Measurements from ENCODE around the gene TMEM134.
"Not testable (repeated sequence)": the region's sequence is repeated elsewhere in the genome, so short reads cannot be mapped to it uniquely, and the experiment has no call there.

TMEM134 gene, protein sequence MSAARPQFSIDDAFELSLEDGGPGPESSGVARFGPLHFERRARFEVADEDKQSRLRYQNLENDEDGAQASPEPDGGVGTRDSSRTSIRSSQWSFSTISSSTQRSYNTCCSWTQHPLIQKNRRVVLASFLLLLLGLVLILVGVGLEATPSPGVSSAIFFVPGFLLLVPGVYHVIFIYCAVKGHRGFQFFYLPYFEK

GRCh38 chr11:67468759-67469507 lies at the start of gene TMEM134:
Gene TMEM134 (minus strand): TSS chr11:67469251. CDS start chr11:67469192, 59 bp downstream.
- peak; percentile 93 for DNase-seq

DNA sequence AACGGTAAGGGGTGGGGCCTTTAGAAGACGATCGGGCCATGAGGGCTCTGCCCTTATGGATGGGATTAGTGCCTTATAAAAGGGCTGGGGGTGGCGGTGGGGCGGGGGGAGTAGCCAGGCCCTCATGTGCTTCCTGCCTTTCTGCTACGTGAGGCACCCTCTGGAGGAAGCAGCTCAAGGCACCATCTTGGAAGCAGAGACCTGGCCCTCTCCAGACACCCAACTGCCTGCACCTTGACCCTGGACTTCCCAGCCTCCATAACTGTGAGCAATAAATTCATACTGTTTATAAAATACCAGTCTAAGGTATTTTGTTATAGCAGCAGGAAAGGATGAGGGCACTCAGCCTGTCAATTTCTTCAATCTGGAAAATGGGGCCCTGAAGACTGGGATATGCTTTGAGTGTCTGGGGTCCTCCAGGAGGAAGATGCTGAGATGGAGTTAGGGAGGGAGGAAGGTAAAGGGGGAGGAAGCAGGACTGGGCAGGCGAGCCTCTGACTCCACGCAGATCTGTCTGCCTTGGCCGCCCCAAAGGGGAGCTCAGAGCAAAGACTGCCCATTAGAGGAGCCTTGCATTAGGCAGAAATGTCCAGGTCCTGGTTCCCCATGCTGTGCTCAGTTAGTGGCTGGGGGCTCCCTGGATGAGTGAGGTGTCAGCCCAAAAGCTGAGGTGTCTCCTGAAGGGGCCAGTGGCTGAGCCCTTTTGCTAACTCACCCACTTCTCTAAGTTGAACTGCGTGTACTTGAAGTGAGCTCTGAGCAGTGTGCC lies 48.9 kb upstream of the TMEM134 start:
- no peak for DNase-seq

- DNase-seq = no peak
Observed at GRCh38 chr11:67516806-67517205, 47.8 kb upstream of the TMEM134 start.

- DNase-seq = no peak
Observed at GRCh38 chr11:67514116-67514515, 45.1 kb upstream of the TMEM134 start.

- DNase-seq = not testable (repeated sequence)
Observed at GRCh38 chr11:67511558-67511957, 42.5 kb upstream of the TMEM134 start.

DNA sequence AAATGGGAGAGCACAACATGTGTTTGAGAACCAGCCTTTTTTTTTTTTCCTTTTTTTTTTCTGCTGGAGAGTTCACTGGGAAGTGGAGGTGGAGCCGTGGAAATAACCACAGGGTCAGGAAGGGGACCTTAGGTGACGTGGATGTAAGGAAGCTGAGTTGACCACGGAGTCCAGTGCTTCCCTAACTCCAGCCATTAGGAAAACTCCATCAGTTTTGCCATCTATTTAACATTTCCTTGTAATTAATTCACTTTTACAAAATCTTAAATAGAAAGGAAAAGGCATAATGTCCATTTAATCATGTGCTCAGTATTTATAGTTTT lies 40.9 kb upstream of the TMEM134 start:
- no peak for DNase-seq

GRCh38 chr11:67508486-67509121 lies 39.6 kb upstream of the TMEM134 start:
- DNase-seq = peak; percentile 98

DNA sequence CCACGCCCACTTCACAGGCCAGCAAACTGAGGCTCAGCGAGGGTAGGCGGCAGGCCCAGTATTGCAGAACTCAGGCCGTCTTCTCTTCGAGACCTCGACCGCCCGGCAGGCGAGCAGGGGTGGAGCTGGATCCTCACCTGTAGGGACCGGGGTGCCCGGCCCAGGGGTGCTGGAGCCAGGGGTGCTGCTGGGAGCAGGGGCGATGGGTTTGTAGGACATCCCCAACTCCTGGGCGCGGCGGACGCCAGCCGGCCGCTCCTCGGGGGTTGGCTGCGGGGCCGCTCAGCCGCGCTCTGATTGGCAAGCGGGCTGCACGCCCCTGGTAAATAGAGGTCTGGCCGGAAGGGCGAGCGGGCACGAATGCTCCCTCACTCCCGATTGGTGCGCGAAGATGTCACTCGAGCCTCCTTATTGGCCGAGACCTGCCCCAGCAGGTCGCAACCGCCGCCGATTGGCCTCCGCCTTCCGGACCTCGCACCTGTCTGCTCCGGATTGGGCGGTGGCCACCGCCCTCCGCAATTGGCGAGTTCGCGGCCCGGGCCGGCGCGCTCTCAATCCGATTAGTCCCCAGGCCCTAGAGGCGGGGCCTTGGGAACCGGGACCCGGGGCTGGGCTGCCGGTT lies 38.9 kb upstream of the TMEM134 start, which contains the start of gene CDK2AP2:
CDK2AP2 (minus strand) TSS at position 299 of the 622 bp plus-strand sequence; CDS start at position 219, 80 bp downstream.
- peak; percentile 98 for DNase-seq

DNA sequence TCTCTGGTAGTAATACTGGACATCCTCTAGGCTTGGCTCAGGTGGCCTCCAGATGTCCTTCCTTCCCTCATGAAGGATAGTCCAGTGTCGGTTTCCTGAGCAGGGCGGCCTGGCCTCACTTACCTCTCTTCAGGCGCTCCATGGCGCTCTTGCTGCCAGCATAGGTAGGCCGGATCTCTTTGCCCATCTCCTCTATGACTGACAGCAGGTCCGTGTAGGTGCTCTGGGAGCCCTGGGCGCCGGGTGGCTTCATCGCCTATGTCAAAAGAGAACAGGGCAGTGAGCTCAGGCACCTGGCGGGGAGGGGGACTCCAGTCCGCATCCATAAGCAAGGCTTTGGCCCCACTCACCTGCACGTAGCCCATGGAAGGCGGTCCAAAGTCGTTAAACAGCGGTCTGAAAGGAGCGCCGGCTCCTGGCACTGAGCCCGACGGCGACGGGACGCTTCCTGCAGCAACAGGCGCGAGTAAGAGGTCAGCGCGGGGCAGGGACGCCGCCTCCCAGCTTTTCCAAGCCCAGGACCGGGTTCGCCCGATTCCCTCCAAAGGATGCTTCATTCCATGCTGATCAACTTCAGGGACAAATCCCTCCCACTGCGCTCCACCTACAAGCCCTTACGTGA lies 38.3 kb upstream of the TMEM134 start:
- DNase-seq = no peak

DNA sequence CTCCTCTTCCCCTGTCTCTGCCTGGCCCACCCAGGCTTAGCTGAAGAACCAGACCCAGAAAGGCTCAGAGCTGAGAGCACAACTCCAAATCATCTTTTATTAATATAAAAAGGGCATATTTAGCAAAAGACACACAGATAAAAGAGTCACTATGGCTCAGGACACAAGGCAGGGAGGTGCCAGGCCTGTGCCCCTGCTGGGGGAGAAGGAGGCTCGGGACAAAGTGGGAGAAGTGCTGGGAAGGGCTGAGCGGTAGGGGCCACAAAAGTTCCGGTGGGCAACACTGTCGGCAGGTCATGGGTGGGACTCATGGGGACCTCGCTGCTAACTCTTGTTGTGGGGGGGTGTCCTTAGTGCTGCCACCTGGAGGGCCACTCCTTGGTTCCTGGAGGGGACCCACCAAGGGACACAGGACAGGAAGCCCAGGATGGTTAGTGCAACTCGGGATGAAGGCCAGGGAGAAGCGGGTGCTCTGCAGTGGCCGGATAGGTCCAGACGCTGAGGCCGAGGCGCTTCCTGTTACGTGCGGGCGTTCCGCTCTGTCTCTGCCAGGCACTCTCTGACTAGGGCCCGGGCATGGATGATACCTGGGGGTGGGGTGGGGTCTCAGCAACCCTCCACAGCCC lies 37.5 kb upstream of the TMEM134 start:
- DNase-seq = no peak

GRCh38 chr11:67505605-67506396 lies 36.8 kb upstream of the TMEM134 start:
- peak; percentile 91 for DNase-seq

DNA sequence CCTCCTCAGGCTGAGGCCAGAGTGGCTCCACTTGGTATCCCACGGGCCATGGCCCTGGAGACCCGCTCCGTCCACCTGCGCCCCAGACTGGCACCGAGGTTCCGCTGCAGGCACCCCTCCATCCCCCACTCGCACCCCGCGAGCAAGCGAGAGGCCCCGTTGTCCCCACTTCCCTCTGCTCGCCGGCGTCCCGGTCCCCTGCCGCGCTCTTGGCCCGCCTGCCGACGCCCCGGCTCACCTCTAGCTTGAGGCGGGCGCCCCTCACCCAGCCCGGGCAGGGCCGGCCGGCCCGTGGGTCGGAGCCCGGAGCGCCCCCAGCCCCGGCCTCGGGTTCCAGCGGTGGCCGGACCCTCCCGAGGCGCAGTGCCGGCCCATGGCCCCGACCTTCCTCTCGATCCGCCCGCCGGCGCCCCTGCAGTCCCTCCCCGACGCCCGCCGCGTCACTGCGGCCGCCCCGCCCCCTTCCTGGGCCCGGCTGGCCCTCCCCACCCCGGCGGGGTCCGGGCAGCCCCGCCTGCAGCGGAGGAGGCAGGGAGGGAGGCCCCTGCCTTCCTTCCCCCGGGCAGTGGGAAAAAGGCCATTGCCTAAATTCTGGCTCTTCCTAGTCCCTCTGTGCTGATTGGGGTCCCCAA lies 36.0 kb upstream of the TMEM134 start, which contains the start of gene PITPNM1:
PITPNM1 (minus strand) TSS at position 414 of the 632 bp plus-strand sequence. CDS start 1,183 bp downstream, outside the sequence.
- DNase-seq = peak; percentile 79

DNA sequence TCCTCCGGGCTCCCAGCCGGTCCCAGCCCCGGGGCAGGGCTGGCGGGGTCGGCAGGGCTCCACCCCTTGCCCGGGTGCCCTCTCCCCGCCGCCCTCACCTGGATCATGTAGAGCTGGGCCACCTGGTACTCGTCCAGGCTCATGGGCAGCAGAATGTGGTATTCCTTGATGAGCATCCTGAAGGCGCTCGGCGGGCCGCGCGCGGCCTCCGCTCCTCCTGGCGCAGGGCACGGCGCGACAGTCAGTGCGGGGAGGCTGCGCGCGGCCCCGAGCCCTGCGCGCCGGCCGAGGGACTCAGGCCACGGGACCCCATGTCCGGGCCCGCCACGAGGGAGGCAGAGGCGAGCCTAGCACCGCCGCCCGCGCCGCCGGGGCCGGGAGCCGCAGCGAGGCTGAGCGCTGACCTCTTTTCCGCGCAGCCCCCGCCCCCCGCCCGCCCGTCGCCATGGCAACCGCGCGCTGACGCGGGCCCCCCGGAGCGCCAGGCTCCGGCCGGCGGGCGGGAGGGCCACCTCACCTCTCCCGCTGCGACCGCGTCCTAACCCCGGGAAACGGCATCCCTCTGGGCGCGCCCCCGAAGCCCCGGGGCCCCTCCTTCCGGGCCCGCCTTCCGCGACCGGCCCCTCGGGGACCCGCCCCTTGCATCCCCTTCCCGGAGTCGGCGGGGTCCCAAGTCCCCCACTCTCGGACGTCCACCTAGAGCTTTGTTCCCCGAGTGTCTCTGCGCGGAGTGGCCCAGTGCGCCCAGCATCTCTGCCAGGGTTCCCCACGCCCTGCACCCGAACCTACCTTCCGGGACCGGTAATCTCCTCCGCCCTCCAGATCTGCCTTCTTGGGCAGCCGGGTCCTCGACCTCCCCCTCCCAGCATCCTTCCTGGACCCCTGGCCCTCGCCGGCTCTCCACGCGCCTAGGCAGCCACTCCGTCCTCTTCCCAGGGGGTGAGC lies 35.2 kb upstream of the TMEM134 start:
- DNase-seq = peak; percentile 58

GRCh38 chr11:67503119-67504004 lies 34.3 kb upstream of the TMEM134 start:
- no peak for DNase-seq

GRCh38 chr11:67502328-67502979 lies 33.4 kb upstream of the TMEM134 start:
- DNase-seq = no peak

GRCh38 chr11:67501854-67502253 lies 32.8 kb upstream of the TMEM134 start:
- DNase-seq = no peak
